Liver (tissue), 9 donors: ENCODE measurements around the gene GFI1. TPM values are rescaled to one million over a fixed set of nuclear protein-coding genes. Genes with fewer than 3 reads are reported as not detected.
"Not testable (repeated sequence)": the region's sequence is repeated elsewhere in the genome, so short reads cannot be mapped to it uniquely, and the experiment has no call there.

Experiments used
- DNase-seq: peaks from one replicate; pipeline ENCODE4 v3.0.0-alpha.2; 2017; ENCODE audit warnings: low spot score
- H3K27ac ChIP-seq, 2 donors: one replicate each; pipeline ENCODE4 v1.7.0; 2013; ENCODE audit warnings: inconsistent platforms in 2 of 2, low read length in 2 of 2, control low read depth in 1 of 2, low read depth in 1 of 2, mild to moderate bottlenecking in 1 of 2
- H3K27me3 ChIP-seq, 4 donors: one replicate each; pipeline versions ENCODE4 v1.6.1 to v1.7.0; 2013; ENCODE audit warnings: low read length in 3 of 4, inconsistent platforms in 1 of 4, mild to moderate bottlenecking in 1 of 4, moderate library complexity in 1 of 4; ENCODE audit not compliant: control insufficient read depth in 4 of 4, insufficient read depth in 4 of 4
- H3K36me3 ChIP-seq, 4 donors: one replicate each; pipeline versions ENCODE4 v1.6.1 to v1.7.0; 2013; ENCODE audit warnings: low read length in 3 of 4, mild to moderate bottlenecking in 3 of 4, low read depth in 1 of 4, moderate library complexity in 1 of 4; ENCODE audit not compliant: control insufficient read depth in 4 of 4, insufficient read depth in 3 of 4
- H3K4me1 ChIP-seq, 4 donors: one replicate each; pipeline versions ENCODE4 v1.6.1 to v1.7.0; 2013; ENCODE audit warnings: low read length in 3 of 4, mild to moderate bottlenecking in 3 of 4, moderate library complexity in 1 of 4; ENCODE audit not compliant: control insufficient read depth in 4 of 4, insufficient read depth in 4 of 4
- H3K4me3 ChIP-seq, 3 donors: one replicate each; pipeline versions ENCODE4 v1.6.1 to v1.7.0; 2013; ENCODE audit warnings: low read length in 3 of 3, control low read depth in 1 of 3, low read depth in 1 of 3, mild to moderate bottlenecking in 1 of 3
- H3K9ac ChIP-seq, 2 donors: one replicate each; pipeline ENCODE4 v1.7.0; 2013; ENCODE audit warnings: low read length in 2 of 2, mild to moderate bottlenecking in 2 of 2, moderate library complexity in 2 of 2, control low read depth in 1 of 2, low read depth in 1 of 2
- H3K9me3 ChIP-seq, 4 donors: one replicate each; pipeline versions ENCODE4 v1.6.1 to v1.7.0; 2013; ENCODE audit warnings: low read length in 3 of 4; ENCODE audit not compliant: control insufficient read depth in 4 of 4
- CTCF ChIP-seq: fragments of 150-350 bp; IDR thresholded peaks from 2 replicates; pipeline ENCODE4 v1.5.1; 2017; ENCODE audit warnings: improper control_type of control experiment, low read depth, low read length; ENCODE audit not compliant: missing input control
- EGR1 ChIP-seq, 2 donors: IDR thresholded peaks; 2 replicates each; pipeline ENCODE4 v1.6.1; 2016 to 2018; ENCODE audit warnings: antibody characterized with exemption in 2 of 2, low read depth in 2 of 2
- FOXA1 ChIP-seq: IDR thresholded peaks from 2 replicates; pipeline ENCODE4 v1.6.1; 2016; ENCODE audit warnings: antibody characterized with exemption
- GABPA ChIP-seq, 2 donors: IDR thresholded peaks in 1 of 2; conservative IDR thresholded peaks in 1 of 2; 2 replicates each; pipeline ENCODE4 v1.6.1; 2016; ENCODE audit warnings: antibody characterized with exemption in 2 of 2, mild to moderate bottlenecking in 1 of 2, moderate library complexity in 1 of 2
- HNF4A ChIP-seq, 2 donors: conservative IDR thresholded peaks; 2 replicates each; pipeline ENCODE4 v1.6.1; 2016; ENCODE audit warnings: antibody characterized with exemption in 2 of 2, mild to moderate bottlenecking in 2 of 2
- HNF4G ChIP-seq: IDR thresholded peaks from 2 replicates; pipeline ENCODE4 v1.6.1; 2016; ENCODE audit warnings: antibody characterized with exemption
- NR2F2 ChIP-seq: IDR thresholded peaks from 2 replicates; pipeline ENCODE4 v1.6.1; 2016; ENCODE audit warnings: antibody characterized with exemption
- RAD21 ChIP-seq, 2 donors: IDR thresholded peaks; 2 replicates each; pipeline ENCODE4 v1.6.1; 2016; ENCODE audit warnings: antibody characterized with exemption in 2 of 2, mild to moderate bottlenecking in 2 of 2
- REST ChIP-seq: IDR thresholded peaks from 2 replicates; pipeline ENCODE4 v1.6.1; 2016; ENCODE audit warnings: antibody characterized with exemption, mild to moderate bottlenecking
- RXRA ChIP-seq, 2 donors: IDR thresholded peaks; 2 replicates each; pipeline ENCODE4 v1.6.1; 2017 to 2018; ENCODE audit warnings: antibody characterized with exemption in 2 of 2, mild to moderate bottlenecking in 1 of 2
- SP1 ChIP-seq: IDR thresholded peaks from 2 replicates; pipeline ENCODE4 v1.6.1; 2018; ENCODE audit warnings: antibody characterized with exemption, mild to moderate bottlenecking
- TAF1 ChIP-seq: conservative IDR thresholded peaks from 2 replicates; pipeline ENCODE4 v1.6.1; 2016; ENCODE audit warnings: antibody characterized with exemption, mild to moderate bottlenecking
- YY1 ChIP-seq: IDR thresholded peaks from 2 replicates; pipeline ENCODE4 v1.6.1; 2016; ENCODE audit warnings: antibody characterized with exemption, mild to moderate bottlenecking
- WGBS: extraction: QIAGEN DNeasy Blood & Tissue Kit; methylation state at CpG from one replicate; pipeline ENCODE4 v1.1.7; 2013; 5-methylcytosine and 5-hydroxymethylcytosine counted together
- polyA plus RNA-seq, 2 donors: library from polyadenylated mRNA; stranded (reverse) in 1 of 2; unstranded in 1 of 2; fragments of 200-250 nt in 1 of 2; fragments of >200 nt in 1 of 2; fragmentation: Nextera tagmentation in 1 of 2; extraction: Ambion mirVana in 1 of 2; gene quantifications; one replicate each; pipeline versions ENCODE4 v1.2.1 to v1.2.3, GENCODE V29; 2013 to 2015
- total RNA-seq, 2 donors: library from RNA; depleted of rRNA; stranded (reverse); fragments of >200 nt; gene quantifications; one replicate each; pipeline ENCODE4 v1.2.3, GENCODE V29; 2014
- TF ChIP-seq, protein P1 (sequence below): IDR thresholded peaks from 2 replicates; pipeline ENCODE4 v1.6.1; 2016; ENCODE audit warnings: antibody characterized with exemption
- TF ChIP-seq, protein P2 (sequence below): IDR thresholded peaks from 2 replicates; pipeline ENCODE4 v1.6.1; 2016; ENCODE audit warnings: antibody characterized with exemption
- TF ChIP-seq, protein P3 (sequence below): IDR thresholded peaks from 2 replicates; pipeline ENCODE4 v1.6.1; 2016; ENCODE audit warnings: antibody characterized with exemption
- donor health status: healthy.
- donor health status: healthy.
- donor health status: healthy.
- donor health status: healthy.
- donor health status: healthy.

Gene GFI1
- total and polyA plus RNA-seq, 4 donors = 0.22 to 3.9 (median 0.55) TPM

- TF ChIP-seq, protein P1, sequence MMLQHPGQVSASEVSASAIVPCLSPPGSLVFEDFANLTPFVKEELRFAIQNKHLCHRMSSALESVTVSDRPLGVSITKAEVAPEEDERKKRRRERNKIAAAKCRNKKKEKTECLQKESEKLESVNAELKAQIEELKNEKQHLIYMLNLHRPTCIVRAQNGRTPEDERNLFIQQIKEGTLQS = no peak
- TF ChIP-seq TAF1 (no peak), CTCF (no peak)
Measured at GRCh38 chr1:92439291-92439690, 47.4 kb downstream of the GFI1 start (continued).

DNA sequence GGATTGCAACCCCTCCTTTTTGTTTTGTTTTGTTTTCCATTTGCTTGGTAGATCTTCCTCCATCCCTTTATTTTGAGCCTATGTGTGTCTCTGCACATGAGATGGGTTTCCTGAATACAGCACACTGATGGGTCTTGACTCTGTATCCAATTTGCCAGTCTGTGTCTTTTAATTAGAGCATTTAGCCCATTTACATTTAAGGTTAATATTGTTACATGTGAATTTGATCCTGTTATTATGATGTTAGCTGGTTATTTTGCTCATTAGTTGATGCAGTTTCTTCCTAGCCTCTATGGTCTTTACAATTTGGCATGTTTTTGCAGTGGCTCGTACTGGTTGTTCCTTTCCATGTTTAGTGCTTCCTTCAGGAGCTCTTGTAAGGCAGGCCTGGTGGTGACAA, 52.2 kb downstream of the GFI1 start:
- not testable (repeated sequence) for H3K9ac ChIP-seq, H3K27ac ChIP-seq, H3K27me3 ChIP-seq, DNase-seq, H3K4me1 ChIP-seq, H3K36me3 ChIP-seq, H3K9me3 ChIP-seq, H3K4me3 ChIP-seq
- 80% methylated on average over 1 of the region's 1 CpG for WGBS

GRCh38 chr1:92430030-92430429, 56.7 kb downstream of the GFI1 start:
- Histone ChIP-seq H3K27me3 (no peaks in the 10 kb centered on the region), H3K9ac (no peak overlapping the region), H3K4me3 (no peak overlapping the region), H3K4me1 (no peaks in the 10 kb centered on the region), H3K27ac (no peak overlapping the region), H3K9me3 (no peaks in the 10 kb centered on the region), H3K36me3 (no peaks in the 10 kb centered on the region)
- WGBS = 89% methylated on average over 1 of the region's 1 CpG
- no peak for TF ChIP-seq FOXA1
- no peak for DNase-seq

DNA sequence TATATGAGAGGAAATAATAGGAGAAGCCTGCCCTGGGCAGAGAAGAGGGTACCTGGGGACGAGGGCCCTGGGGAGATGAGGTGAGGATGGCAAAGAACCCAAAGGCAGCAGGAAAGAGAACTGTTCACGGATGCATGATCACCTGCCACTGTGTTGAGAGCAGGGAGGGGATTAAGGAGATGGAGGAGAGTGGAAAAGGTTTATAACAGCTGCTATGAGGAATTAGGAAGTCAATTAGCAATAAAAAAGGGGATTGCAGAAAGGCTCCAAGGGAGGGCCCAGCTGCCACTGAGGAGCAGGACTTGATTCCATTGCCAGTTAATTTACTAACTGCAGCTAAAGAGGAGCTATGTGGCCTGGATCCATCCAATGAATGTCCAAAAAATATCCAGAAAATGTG, 61.1 kb downstream of the GFI1 start:
- DNase-seq = no peak

More for the DNA sequence above, 61.1 kb downstream of the GFI1 start:
- no peaks in the 10 kb centered on the region for H3K9me3 ChIP-seq
- no peak overlapping the region for H3K4me3 ChIP-seq
- no peaks in the 10 kb centered on the region for H3K27me3 ChIP-seq
- no peak for TF ChIP-seq NR2F2
- no peak for TF ChIP-seq GABPA (IDR thresholded peaks at IDR 0.05 in 1 of 2, conservative IDR thresholded peaks at IDR 0.05 in 1 of 2)
- TF ChIP-seq, protein P2, sequence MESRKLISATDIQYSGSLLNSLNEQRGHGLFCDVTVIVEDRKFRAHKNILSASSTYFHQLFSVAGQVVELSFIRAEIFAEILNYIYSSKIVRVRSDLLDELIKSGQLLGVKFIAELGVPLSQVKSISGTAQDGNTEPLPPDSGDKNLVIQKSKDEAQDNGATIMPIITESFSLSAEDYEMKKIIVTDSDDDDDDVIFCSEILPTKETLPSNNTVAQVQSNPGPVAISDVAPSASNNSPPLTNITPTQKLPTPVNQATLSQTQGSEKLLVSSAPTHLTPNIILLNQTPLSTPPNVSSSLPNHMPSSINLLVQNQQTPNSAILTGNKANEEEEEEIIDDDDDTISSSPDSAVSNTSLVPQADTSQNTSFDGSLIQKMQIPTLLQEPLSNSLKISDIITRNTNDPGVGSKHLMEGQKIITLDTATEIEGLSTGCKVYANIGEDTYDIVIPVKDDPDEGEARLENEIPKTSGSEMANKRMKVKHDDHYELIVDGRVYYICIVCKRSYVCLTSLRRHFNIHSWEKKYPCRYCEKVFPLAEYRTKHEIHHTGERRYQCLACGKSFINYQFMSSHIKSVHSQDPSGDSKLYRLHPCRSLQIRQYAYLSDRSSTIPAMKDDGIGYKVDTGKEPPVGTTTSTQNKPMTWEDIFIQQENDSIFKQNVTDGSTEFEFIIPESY = no peak
- TF ChIP-seq, protein P3, sequence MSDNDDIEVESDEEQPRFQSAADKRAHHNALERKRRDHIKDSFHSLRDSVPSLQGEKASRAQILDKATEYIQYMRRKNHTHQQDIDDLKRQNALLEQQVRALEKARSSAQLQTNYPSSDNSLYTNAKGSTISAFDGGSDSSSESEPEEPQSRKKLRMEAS = no peak
- TF ChIP-seq, protein P1 = no peak
- TF ChIP-seq HNF4A (conservative IDR thresholded peaks at IDR 0.05) = no peak
- TF ChIP-seq RXRA (IDR thresholded peaks at IDR 0.05) = no peak
- TF ChIP-seq TAF1 = no peak
- no peak for TF ChIP-seq YY1
- no peak for TF ChIP-seq RAD21 (IDR thresholded peaks at IDR 0.05)
- no peak for TF ChIP-seq REST
- no peak for TF ChIP-seq CTCF
- TF ChIP-seq EGR1 (IDR thresholded peaks at IDR 0.05; ENCODE audit: low read depth in 2 of 2) = no peak
- TF ChIP-seq HNF4G = no peak
- TF ChIP-seq FOXA1 = no peak
- no peak for TF ChIP-seq SP1
- no peak overlapping the region for H3K27ac ChIP-seq
- no peak overlapping the region for H3K9ac ChIP-seq
- 94% methylated on average over 2 of the region's 2 CpGs for WGBS
- no peaks in the 10 kb centered on the region for H3K36me3 ChIP-seq
- H3K4me1 ChIP-seq = no peaks in the 10 kb centered on the region
